ENCODE data around the gene LRRC28.

- TF ChIP-seq FOSL1 (tag; conservative IDR thresholded peaks at IDR 0.05) (no peak), FOXP1 (CRISPR knock-in tag; IDR thresholded peaks at IDR 0.05) (no peak)
Measured at GRCh38 chr15:99241752-99242151, 9.5 kb upstream of the LRRC28 start.

Data from K562 (cell line).